AG20443 (cell line): Measurements from ENCODE around the gene AGBL4.

ENCODE experiments used
- DNase-seq: peaks from one replicate; pipeline ENCODE4 v3.0.0; 2012; ENCODE audit warnings: low spot score, mixed read lengths

AGBL4 gene

DNA sequence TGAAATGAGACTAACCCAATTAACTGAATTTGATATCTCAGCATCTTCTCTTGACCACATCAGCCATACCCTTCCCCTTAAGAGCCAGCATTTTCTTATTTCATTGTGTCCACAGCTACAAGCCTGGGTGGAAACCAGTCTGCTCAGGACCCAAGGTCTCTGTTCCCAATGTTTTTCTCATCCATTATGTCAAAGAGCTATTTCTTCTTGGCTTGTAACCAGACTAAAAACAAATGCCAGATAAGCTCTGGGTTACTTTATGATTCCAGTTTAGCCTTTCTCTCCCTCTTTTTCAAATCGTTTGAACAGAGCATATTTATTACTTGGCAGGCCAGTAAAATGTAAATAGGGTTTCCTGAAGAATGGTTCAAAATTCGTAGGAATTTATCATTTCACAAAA, 1442.5 kb downstream of the AGBL4 start:
- no peak for DNase-seq

DNA sequence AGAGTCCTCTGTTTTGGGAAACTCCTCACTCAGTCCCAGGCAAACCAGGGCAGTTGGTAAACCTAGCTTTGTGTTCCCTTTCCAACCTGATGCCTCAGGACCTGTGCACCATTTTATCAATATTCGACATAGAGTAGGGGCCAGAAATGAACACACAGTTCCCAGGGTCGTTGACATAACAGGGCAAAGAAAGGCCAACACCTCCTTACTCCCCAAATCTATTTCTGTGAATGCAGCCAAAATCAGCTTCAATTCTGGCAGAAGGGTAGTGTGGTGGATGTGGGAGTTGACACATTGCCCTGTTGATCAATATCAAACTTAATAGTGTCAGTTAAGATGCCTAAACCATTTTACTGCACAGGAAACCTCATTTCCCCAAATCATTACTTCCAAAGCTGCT, 1447.2 kb downstream of the AGBL4 start:
- DNase-seq, result no peak

DNA sequence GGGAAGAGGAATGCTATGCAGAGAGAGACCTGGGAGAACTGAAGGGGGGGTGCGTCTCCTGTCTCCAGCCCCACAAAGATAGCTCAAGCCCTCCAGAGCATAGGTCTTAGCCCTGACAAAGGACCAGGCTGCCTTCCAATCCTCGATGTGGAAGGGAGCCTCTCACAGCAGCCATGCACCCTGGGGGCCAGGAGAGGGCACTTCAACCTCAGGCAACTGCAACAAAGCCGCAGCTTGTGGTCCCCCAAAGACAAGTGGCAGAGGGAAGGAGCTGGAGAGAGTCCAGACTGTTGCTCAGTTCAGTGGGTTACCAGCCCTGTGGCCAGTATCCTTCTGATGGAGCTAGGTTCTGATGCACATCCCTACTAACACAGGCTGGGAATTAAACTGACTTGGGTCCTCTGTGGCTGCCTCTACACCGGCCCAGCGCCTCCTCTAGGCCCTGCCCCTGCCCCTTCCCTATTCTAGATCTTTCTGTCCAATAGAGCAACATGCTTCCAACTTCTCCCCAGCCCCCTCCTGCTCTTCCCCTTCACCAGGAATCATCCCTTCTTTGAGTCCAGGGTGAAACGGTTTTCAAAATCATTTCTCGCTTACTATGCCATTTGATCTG, 1451.0 kb downstream of the AGBL4 start:
- DNase-seq, result peak; percentile 71

DNA sequence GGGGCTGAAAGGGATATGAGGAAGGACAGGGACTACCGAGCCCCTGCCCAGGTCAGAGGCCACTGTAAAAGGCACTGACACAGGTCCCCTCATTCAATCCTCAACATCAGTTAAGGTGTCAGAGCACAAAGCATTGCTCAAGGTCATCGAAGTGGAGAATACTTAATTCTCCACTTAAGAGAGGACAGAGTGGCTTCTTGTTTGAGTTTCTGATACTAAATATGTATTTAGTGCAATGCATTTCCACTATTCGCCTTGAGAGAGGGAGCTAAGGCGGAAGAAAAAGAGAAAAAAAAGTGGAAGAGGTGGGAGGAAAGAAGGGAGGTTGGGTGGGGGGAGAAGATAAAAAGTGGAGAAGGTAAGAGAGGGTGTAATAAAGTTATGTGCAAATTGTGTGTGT, 1451.6 kb downstream of the AGBL4 start:
- DNase-seq, result no peak

DNA sequence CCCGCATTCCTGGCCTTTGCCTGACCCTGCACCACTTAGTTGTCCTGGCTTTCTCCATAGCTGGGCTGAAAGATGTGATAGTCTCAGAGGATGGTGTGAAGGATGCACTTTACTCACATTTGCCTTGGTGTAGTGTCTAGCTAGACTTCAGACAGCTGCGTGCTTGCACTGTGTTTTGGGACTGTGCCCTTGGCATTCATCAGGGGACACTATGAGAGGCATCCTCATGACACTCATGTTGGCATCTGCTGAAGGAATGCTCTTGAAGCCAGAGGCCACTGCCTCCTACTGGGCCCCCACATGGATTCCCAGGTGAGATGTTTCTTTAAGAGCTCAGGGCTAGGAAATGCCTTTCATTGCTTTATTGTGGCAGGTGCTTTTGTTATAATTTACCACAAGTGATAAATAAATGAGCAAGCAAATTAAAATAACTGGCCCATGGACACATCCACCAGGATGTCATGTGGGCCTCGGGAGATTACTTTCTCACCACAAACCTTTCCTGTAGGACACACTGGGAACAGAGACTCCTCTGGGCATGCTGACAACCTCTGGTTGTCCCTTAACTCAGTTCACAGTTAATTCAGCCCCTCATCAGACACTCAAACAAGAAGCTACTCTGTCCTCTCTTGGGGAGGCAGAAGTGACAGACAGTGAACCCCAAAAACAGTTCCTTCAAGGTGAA, 1452.3 kb downstream of the AGBL4 start:
- DNase-seq, result no peak

DNA sequence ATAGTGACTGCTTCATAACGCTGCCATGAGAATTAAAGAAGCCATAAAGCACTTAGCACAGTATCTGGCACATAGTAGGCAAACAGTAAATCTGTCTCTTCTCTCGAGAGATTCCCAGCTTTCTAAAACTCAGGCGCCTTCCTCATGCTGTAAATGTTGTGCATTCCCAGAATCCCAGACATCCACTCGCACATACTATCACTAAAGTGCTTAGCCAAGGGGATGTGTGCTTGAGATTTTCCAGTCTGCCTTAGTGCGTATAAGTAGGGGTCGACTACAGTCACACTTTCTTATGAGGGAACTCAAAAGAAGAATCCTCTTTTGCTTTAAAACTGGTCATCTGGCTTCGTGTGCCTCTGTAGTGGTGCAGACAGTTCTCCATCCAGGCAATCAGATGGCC, 1453.2 kb downstream of the AGBL4 start:
- no peak for DNase-seq

DNA sequence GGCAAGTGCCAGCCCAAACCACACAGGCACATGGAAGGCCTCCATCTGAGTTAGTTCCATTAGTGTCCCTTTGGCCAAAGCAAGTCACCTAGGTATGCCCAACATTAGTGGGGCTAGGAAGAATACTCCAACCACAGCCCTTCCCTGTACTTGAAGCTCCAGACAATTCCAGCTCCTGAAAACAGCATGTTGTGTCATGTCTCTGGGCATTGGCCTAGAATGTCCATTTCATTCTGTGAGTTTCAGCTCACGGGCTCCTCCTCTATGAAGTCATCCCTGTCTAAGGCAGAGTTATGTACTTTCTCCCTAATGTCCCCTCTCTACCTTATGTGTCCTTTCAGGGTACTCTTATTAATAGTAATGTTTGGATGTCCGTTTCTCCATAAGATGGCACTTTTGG, 1455.3 kb downstream of the AGBL4 start:
- DNase-seq, result no peak

DNA sequence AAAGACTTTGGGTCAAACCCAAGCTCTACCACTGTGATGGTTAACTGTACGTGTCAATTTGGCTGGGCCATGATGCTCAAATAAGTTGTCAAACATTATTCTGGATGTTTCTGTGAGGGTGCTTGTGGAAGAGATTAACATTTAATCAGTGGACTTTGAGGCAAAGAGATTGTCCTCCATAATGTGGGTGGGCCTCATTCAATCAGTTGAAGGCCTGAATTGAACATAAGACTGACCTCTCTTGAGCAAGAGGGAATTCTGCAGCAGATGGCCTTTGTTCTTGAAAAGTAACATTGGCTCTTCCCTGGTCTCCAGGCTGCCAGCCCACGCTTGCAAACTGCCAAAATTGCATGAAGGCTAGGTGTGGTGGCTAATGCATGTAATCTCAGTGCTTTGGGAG, 1457.3 kb downstream of the AGBL4 start:
- no peak for DNase-seq

DNA sequence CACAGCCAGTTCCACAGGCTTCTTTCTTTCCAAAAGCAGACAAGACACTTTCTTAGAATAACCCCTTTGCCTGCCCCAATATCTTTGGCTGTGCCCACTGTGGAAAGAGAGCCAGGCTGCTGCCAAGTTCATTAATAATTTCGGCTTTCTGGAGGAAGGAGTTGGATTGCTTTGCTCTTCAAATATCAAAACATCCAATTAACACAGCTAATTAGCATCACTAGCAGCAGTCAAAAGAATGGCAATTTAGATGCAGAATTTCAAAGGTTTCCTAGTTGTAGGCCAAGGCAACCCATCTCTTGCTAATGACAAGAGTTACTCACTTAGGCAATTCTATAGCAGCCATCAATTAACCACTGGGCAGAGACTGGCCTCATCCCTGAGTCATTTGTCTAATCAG, 1460.7 kb downstream of the AGBL4 start:
- no peak for DNase-seq

DNA sequence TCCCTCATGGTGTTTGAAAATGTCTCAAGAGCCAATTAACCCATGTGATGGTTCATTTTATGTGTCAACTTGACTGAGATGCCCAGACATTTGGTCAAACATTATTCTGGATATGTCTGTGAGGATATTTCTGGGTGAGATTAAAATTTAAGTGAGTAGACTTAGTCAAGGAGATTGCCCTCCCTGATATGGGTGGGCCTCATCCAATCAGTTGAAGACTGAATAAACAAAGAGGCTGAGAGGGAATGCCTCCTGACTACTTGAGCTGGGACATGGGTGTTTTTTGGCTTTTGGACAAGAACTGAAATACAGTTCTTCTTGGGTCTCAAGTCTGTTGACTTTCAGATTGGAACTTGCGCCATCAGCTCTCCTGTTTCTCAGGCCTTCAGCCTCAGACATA, 1462.3 kb downstream of the AGBL4 start:
- no peak for DNase-seq

DNA sequence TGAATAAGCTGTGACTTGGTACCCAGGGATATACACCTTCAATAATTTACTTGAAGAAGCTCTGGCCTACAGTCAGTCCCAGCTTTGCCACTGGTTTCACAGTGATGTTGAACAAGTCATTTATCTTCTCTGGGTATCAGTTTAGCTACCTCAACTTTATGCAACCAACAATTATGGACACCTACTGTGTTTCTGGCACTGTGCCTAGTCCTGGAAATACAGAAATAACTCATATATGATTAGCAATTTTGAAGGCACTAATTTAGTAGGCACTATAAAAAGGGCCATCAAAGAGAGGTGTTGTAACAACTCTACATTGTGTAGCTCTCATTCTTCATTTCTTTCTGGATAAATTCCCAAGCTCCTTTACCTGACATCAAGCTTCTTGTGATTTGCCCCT, 1463.2 kb downstream of the AGBL4 start:
- no peak for DNase-seq

DNA sequence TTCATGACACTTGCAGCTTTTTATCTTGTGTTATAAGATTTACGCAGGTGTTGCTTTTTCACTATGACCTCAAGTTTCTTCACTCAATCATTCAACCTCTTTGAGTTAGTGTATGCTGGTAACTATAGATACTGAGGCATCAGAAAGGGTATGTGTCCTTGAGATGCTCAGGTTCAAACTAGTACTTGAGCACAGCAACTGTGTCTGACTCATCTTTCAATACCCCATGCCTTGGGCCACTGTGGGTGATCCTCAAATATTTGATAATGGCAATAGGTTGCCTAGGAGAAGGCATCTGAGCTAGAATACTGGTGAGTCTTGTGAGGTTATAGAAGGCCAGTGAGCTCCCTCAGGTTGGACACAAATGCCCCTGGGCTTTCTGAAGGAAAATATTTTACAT, 1463.6 kb downstream of the AGBL4 start:
- no peak for DNase-seq

DNA sequence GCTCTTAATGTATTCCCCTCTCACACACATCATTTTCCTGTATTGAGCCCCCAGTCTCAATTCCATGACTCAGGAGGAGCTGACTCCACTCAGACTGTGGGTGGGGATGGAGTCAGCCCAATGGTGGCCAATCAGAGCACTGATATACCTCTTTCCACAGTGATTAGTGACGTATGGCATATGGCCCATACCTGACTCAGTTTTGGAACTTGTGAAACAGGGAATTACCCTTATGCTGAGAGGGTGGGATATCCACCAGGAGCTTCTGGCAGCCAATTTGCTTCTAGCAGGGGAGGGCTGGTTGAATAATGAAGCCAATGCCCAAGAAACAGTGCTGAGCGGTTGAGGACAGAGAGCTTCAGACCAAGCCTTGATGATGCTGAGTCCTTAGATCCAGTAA, 1465.4 kb downstream of the AGBL4 start:
- DNase-seq, result no peak

DNA sequence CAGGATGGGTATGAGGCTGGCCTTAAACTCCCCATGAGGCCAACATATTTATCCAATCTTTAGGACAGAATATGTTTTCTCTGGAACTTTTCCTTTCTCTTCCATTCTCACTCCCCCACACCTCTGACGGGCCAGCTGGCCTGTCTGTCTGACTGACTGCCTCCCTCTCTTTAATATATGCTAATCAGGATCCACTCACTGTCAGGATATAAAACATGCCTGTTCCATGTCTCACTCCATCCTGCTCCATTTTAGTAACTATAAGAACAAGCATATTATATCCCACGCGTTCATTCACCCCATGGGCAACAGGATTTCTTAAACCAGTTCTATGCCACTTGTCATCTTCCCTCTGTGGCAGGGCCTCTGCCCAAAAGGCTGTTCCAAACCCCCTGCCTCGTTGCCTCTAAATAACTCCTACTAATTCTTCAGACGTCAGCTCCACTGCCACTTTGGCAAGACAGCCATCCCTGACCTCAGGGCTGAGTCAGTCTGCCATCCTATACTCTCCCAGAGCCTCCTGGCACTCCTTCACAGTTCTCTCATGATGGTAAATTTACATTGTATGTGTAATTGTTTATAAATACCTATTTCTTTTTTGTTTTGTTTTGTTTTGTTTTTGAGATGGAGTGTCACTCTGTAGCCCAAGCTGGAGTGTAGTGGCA, 1467.4 kb downstream of the AGBL4 start:
- DNase-seq, result no peak

DNA sequence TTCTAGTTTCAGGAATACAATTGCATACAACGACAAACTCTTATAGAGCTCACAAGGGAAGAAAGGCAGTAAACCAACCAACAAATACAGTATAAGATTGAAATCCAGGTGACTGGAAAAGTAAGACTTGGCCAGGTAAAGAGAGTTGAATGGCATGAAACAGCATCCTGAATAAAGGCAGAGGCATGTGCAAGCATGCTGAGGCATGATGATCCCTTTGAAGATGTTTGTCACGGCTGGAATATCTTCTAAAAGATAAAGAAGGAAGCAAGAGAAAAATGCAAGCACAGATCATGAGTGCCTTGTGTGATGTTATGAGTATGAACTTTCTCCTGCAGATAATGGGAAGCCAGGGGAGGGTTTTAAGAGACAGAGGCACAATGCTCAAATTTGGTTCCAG, 1468.5 kb downstream of the AGBL4 start:
- DNase-seq, result no peak

DNA sequence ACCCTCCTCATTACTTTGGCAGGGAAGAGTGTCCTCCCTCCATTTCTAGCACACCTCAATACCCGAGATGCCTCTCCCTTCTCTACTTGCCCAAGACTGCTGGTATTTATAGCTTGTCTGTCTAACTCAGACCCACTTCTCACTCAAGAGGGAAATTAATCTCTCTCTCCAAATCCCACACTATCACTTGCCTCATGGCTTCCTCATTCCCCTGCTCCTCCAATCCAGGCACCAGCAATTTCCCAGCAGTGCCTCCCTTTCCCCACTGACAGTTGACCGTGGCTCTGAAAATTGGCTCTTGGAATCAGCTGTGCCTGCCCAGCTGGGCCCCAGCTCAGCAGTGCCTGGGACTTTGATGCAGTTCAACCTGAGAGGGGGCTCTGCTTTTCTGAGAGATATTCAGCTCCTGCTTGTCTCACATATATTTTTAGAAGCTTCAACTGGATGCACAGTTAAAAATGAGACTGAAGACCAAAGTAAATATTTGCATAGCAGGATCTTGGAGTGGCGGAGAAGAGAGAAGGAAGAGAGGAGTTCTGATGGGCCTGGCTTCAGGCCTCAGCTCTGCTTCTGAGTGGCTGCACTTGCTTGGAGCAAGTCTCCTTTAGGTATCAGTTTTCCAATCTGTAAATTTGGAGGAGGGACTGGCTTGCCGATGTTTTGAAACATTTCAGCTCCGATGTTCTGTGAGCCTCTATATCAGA, 1470.7 kb downstream of the AGBL4 start:
- no peak for DNase-seq

DNA sequence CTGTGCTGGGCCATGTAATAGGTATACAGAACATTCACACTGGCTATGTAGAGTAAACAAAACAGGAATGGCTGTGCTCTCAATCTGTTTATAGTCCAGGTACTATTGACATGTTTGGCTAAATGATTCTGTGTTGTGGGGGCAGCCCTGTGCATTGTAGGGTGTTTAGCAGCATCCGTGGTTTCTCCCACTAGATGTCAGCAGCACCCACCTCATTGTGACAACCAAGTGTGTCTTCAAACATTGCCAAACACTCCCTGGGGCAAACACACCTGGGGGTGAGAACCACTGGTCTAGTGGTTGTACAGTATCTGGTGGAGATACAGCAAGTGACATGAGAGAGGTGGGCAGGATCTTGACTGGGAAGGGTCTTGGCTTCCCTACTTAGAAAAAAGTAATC, 1471.3 kb downstream of the AGBL4 start:
- DNase-seq, result no peak

DNA sequence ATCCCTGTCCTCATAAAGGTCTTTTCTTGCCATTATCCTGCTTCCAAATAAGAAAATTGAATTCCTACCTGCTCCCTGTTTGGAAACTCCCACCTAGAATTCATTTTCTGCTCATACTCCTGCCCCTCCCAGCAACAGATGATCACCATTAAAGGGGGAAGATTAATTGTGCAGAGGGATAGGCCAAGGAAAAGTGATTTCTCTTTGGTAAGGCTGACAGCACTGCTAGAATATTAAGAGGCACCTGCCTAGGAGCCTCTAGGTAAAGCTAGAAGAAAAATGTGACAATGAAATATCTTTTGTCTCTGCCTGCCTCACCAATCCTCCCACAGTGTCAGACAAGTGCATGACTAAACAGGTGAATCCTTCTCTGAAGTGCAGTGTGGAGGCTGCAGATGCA, 1474.8 kb downstream of the AGBL4 start:
- no peak for DNase-seq

DNA sequence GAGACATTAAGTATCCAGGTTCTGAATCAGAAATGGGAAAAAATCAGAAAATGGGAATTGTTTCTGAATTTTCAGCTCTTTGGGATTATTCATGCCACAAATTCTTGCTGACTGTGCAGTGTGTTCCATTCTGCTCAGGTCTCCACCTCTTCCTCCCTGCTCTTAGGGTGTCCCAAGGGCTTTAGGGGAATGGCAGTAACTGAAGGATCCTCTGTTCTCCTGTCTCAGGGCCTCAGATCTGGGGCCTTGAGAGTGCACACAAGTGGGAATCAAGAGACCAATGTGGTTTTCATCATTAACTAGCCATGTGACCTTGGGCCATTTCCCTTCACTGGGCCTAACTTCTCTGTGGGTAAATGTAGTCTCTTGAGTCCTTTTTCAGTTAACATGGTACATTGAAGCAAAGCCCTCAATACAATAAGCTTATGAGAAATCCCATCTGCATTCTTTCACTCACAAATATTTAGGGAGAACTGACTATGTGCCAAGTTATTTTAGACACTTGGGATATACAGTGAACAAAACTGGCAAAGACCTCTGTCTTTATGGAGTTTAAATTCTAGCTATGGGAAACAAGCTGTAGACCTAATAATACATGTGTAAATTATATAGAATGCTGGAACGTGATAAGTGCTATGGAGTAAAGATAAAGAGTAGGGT, 1476.1 kb downstream of the AGBL4 start:
- DNase-seq, result no peak

DNA sequence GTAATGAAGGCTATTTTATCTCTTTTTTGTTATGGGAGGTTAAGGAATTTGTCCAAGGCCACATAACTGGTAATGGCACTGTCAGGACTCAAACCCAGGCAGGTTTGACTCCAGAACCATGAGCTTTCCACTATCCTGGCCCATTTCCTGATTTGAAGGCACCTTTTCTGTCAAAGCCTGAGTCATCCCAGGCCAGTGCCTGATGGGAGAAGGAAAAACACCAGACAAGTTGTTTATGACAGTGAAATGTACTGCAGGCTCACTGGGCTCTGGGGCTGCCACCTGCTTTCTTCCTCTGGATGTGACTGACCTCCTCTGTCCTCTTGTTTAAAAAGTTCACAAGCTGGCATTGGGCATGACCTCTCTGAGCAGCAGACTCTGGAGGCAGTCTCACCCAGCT, 1479.9 kb downstream of the AGBL4 start:
- no peak for DNase-seq

DNA sequence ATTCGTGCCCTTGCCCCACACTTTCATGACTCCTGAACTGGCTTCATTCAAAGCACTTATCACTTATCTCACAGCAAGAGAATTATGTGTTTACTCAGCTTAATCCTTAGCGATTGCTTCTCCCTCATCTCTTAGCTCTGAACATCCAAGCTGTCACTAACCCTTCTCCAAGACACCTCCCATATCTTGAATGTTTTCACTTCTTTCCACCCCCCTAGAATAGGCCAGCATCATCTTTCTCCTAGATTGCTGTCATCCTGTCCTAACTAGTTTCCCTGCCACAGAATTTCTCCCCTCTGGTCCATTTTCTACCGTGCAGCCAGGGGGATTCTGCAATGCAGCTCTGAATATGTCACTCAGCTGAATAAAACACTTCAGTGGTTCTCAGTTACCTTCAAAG, 1483.2 kb downstream of the AGBL4 start:
- DNase-seq, result no peak

DNA sequence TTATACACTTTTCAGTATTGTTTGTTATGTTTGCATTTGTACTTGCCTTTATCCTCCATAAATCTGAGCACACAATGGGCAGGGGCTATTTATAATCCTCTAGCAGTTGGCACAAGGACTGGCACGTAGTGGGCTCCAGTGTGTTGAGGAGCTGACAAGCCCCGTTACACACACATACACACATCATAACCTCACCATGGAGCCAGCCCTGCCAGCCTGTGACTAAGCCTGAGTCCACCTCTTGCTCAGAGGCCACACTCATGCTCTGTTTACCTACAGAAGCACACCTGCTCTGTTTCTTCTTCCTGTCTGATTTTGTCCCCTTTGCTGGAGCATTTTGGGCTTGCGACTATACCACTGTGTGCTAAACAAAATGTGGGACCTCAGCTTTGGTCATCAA, 1487.3 kb downstream of the AGBL4 start:
- DNase-seq, result no peak

DNA sequence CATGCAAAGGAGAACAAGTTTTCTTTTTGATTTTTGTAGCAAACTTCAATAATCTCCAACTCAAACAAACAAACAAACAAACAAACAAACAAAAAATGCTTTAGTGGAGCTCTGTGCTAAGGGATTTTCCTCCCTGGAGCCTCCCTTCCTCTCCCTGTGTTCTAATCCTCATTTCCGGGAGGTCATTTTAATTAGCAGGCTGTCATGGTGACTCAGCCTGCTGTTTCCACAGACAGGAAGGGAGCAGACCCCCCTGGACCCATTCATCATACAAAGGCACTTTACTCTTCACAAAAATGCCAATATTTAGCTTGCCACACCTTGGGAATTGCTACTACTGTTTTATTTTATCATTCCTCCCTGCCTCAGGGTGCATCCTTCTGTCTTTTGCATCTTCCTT, 1490.8 kb downstream of the AGBL4 start:
- DNase-seq, result no peak
